ENCODE results near the gene BUB1. TPM values are rescaled to one million over a fixed set of nuclear protein-coding genes. Genes with fewer than 3 reads are reported as not detected.

BUB1 gene
- total and polyA plus RNA-seq, 9 of the 15 experiments (the other 6 are each of a cell fraction or from before 2014, with no cell fraction given), result 73.4 to 247 (median 118) TPM

DNA sequence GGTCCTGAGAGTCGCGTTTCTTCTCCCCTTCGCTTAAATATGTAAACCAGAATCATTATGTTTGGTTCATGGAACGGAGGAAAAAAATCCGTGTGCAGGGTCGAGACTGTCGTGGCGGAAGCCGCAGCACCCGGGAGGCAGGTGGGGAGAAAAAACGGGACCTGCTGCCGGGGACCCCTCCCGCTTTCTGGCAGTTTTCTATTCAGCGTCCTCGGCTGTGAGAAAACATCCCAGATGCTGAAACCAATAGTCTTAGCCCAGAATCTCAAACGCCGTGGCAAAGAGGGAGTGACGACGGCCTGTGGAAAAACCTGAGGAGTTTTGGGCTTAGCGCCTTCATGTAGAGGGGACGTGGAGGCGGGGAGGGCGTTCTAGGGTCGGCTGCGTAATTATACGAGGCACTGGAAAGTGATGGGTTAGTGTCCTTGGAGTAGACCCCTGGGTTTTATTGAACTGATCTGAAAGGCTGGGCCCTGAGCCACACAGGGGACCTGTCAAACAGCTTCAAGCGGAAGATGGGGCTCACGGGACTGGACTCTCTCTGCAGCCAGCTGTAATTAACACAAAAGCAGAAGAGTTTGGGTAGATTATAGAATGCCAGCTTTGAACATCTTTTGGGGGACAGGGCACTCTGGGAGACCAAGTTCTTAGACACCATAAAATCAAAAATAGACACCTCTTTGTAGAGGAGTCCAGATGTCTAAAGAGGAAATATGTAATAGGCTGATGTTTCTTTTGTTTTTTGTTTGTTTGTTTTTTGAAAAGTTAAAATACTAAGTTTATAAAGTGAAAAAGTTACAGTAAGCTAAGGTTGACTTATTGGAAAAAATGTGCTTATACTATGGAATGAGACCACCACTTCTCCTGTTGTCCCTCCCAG lies 834 bp upstream of the BUB1 start (continued):
- TF ChIP-seq ATF4 (CRISPR knock-in tag; IDR thresholded peaks at IDR 0.05) (peak; percentile 17; the same call in 1 of the 2 replicates), ZC3H11A (IDR thresholded peaks at IDR 0.05; ENCODE audit: low read depth, low read length) (no peak), MEF2D (tag; conservative IDR thresholded peaks at IDR 0.05; ENCODE audit: low read depth) (no peak), ZNF184 (CRISPR knock-in tag; IDR thresholded peaks at IDR 0.05) (no peak), PCBP2 (IDR thresholded peaks at IDR 0.05; ENCODE audit: low read depth, low read length, poor library complexity, severe bottlenecking) (no peak), HMGN3 (IDR thresholded peaks at IDR 0.05; ENCODE audit: borderline replicate concordance, extremely low read depth, insufficient read length, low read depth, low read length) (no peak), PHF20 (IDR thresholded peaks at IDR 0.05; ENCODE audit: partially characterized antibody) (no peak), ZBTB49 (CRISPR knock-in tag; IDR thresholded peaks at IDR 0.05; ENCODE audit: borderline replicate concordance) (no peak), SAP30 (IDR thresholded peaks at IDR 0.05; ENCODE audit: borderline replicate concordance, insufficient read depth, low read depth, low read length, poor library complexity, severe bottlenecking) (peak; percentile 35), MCM7 (IDR thresholded peaks at IDR 0.05) (no peak), MTA1 (IDR thresholded peaks at IDR 0.05; ENCODE audit: borderline replicate concordance) (no peak), KDM4B (IDR thresholded peaks at IDR 0.05; ENCODE audit: borderline replicate concordance in 2 of 2, low read depth in 1 of 2) (no peak), FOXM1 (IDR thresholded peaks at IDR 0.05; ENCODE audit: low read depth) (no peak), FOXM1 (CRISPR knock-in tag; IDR thresholded peaks at IDR 0.05; ENCODE audit: low read depth) (no peak), NFE2 (IDR thresholded peaks at IDR 0.05; ENCODE audit: low read depth) (no peak), CREB1 (IDR thresholded peaks at IDR 0.05) (no peak), CREB1 (CRISPR knock-in tag; IDR thresholded peaks at IDR 0.05) (no peak)
- TF ChIP-seq, protein P1, sequence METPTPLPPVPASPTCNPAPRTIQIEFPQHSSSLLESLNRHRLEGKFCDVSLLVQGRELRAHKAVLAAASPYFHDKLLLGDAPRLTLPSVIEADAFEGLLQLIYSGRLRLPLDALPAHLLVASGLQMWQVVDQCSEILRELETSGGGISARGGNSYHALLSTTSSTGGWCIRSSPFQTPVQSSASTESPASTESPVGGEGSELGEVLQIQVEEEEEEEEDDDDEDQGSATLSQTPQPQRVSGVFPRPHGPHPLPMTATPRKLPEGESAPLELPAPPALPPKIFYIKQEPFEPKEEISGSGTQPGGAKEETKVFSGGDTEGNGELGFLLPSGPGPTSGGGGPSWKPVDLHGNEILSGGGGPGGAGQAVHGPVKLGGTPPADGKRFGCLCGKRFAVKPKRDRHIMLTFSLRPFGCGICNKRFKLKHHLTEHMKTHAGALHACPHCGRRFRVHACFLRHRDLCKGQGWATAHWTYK (CRISPR knock-in tag; IDR thresholded peaks at IDR 0.05), result no peak

Data from K562 (cell line).